C4-2B (cell line): ENCODE measurements around the gene ZDHHC7.

Experiments
- CTCF ChIP-seq: fragments of 450-650 bp; conservative IDR thresholded peaks from 2 replicates; pipeline ENCODE4 v1.5.1; 2017; ENCODE audit warnings: mild to moderate bottlenecking
- ZFX ChIP-seq: fragments of 450-650 bp; IDR thresholded peaks from 2 replicates; pipeline ENCODE4 v1.6.1; 2017

- TF ChIP-seq CTCF (no peak), ZFX (no peak)
These were observed 34.5 kb upstream of the ZDHHC7 start for GRCh38 chr16:85045641-85046471.
